ENCODE data around the gene FUZ.
A peak's percentile ranks its signal among the peaks of the same experiment; 100 is the strongest.

Gene FUZ, protein sequence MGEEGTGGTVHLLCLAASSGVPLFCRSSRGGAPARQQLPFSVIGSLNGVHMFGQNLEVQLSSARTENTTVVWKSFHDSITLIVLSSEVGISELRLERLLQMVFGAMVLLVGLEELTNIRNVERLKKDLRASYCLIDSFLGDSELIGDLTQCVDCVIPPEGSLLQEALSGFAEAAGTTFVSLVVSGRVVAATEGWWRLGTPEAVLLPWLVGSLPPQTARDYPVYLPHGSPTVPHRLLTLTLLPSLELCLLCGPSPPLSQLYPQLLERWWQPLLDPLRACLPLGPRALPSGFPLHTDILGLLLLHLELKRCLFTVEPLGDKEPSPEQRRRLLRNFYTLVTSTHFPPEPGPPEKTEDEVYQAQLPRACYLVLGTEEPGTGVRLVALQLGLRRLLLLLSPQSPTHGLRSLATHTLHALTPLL

DNA sequence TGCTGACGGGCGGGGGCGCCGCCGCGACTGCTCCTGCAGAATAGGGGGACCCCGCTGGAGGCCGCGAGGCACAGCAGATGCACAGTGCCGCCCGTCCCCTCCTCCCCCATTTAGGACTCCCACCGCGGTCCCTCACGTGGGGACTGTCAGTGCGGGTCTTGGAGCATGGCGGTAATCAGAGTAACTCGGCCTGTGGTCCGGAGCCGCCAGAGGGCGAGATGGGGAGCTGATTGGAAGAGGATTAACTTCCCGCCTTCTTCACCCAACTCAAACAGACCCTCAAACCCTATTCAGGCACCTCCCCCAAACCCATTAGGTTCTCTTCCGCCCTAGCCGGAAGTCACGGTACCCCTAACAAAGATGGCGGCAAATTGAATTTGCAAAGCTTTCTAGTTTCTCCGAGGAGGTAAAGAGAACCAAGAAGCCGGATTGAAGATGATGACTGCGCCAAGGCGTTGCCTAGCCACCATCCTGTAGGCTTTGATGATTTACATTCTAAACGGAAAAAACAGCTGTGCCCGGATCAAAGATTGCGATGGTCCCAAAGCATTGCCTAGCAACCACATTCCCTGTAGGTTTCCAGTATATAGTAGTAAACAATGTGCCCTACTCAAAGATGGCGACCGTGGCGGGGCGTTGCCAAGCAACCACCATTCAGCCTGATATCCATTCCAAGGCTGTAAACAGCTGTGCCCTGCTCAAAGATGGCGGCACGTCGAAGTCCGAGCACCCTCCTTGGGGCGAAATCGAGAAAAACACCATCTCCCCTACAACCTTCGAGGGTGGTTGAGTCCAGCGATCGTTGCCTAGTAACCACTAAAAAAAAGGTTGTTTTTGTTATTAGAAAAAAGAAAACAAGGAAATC is at the start of gene FUZ:
Gene FUZ, minus strand, starts transcription at position 296 of the 865 bp plus-strand sequence. Its CDS starts 186 bp downstream, at position 110.
- peak; percentile 98 for DNase-seq

DNA sequence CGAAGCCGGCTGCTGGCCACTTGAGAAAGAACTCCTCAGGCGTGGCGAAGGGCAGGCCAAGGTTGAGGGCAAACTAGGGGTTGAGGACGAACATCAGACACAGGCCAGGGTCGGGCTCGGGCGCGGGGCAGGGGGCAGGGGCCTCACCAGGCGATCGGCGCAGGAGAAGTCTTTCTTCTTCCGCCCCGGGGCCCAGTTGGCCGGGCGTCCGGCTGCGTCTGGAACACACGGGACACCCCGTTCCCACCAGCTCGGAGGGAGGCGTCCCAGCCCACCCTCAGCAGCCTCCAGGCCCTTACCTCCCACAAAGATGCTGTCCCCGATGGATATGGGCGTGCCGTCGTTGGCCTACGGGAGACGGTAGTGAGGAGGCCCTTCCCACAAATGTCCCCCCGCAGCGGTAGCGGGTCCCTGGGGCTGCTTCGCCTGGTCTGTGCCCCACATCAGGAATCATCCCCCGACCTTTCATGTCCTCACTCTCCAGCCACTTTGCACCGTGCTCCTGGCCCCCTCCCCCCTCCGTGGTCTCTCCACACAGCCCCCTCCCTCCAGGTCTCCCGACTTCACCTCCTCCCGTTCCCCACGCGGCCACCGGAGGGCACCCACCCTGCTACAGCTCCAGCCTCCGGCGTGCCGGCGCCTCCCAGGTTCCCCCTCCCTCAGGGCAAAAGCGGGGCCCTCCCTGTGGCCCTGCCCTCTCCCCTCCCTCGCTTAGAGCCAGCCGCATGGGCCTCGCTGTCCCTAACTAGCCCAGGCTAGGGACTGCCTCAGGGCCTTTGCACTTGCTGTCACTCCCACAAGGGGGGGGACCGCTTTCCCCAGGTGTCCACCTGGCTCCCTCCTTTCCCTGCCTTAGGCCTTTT is 49.5 kb upstream of the FUZ start:
- DNase-seq, result no peak

DNA sequence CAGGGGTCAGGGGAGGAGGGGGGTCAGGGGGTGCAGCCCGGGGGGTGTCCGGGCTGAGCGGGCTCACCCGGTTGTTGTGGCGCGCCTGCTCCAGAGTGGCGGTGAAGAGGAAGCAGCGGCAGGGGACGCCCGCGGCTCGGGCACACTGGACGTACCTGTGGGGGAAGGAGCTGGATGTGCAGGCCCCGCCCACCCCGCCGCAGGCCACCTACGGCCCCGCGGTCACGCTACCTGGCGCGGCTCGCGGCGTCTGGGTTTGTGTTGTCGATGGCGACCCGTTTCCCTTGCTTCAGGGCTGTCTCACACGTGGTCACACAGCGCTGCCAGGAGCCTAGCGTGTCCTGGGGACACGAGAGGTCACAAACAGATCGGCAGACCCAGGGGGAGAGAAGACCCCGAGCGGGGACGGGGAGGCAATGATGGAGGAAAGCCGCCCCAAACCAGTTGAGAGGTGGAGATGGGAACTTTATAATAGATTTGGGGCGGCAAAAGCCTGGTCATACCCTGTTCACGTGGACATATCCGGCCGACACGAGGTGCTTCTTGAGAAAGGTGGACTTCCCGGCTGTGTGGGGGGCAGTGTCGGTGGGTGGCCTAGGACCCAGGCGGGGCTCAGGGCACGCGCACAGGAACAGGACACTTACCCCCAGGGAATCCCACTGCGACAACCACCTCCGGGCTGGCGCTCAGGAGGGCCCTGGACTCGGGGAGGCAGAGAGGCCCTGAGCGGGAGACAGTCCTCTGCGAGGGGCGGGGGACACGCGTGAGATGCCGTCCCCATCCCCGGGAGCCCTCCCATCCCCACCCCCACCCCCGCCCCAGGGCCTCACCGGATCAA is 48.7 kb upstream of the FUZ start:
- no peak for DNase-seq

DNA sequence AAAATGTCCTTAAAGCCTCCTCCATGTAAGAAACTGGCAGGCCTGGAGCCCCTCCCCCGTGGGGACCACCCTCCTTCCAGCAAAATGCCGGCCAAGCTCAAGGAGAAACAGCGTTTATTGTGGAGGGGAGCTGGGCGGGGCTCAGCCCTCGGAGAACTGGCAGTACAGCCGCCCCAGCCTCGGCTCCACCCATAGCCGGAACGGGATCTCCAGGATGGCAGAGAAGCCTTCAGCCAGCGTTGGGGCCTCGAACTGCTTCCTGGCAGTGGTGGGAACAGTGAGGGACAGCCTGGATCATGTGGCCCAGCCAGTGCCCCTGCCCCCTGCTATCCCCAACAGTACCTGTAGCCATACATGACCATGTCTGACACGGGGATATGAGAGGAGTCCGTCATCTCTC is 48.0 kb upstream of the FUZ start:
- no peak for DNase-seq

DNA sequence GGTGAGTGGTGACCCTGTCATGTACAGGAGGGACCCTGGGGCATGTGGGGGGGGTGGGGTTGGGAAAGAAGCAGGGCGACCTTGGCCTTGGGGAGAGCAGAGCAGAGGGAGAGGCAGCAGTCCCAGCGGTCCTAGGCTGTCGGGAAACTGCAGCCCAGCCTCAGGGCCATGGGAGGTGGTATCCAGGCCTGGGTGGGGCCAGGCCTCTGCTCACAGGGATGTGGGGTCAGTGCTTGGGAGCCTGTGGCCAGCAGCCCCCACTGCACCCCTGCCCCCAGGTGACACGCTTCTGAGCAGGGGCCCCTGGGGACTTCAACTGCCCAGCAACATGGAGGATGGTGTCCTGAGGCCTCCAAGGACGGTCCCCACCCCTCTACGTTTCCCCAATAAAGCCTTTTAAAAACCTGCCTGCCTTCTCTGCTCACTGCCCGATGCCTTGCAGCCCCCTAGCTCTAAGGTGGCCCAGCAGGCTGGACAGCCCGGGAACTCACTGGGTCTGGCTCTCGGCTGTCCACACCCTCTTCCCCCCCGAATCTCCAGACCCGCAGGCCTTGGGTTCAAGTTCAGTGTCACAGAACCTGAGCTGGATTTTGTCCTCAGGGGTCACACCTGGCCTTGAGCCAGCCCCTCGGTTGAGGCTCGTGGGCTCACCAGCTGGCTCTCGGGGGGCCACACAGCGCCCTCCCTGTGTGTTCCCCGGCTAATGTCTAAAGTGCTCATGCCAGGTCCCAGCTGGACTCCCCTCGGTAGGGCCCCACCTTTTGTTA is 47.4 kb upstream of the FUZ start:
- DNase-seq, result no peak

DNA sequence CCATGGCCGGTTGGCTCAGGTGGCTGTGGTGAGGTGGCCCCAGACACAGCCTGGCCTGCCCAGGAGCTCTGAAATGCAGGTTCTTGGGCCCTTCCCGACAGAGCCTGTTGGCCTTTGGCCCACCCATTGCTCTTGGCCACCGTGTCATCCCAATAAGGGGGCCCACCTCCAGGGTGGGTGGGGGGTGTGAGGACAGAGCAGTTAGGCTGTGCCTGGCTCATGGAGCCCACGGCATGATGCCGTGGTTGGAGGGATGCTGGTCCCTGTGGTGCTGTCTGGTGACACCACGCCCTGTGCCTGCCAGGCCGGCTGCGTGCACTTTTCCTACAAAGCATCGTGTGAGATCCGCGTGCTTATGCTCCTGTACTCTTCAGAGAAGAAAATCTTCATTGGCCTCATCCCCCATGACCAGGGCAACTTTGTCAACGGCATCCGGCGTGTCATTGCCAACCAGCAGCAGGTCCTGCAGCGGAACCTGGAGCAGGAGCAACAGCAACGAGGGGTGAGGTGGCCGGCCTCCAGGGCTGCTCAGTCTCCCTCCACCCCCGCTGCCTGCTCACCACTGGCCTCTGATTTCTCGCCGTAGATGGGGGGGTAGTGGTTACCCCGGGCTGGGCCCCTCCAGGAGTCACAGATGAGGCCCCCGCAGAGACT is 46.7 kb upstream of the FUZ start:
- DNase-seq, result no peak

DNA sequence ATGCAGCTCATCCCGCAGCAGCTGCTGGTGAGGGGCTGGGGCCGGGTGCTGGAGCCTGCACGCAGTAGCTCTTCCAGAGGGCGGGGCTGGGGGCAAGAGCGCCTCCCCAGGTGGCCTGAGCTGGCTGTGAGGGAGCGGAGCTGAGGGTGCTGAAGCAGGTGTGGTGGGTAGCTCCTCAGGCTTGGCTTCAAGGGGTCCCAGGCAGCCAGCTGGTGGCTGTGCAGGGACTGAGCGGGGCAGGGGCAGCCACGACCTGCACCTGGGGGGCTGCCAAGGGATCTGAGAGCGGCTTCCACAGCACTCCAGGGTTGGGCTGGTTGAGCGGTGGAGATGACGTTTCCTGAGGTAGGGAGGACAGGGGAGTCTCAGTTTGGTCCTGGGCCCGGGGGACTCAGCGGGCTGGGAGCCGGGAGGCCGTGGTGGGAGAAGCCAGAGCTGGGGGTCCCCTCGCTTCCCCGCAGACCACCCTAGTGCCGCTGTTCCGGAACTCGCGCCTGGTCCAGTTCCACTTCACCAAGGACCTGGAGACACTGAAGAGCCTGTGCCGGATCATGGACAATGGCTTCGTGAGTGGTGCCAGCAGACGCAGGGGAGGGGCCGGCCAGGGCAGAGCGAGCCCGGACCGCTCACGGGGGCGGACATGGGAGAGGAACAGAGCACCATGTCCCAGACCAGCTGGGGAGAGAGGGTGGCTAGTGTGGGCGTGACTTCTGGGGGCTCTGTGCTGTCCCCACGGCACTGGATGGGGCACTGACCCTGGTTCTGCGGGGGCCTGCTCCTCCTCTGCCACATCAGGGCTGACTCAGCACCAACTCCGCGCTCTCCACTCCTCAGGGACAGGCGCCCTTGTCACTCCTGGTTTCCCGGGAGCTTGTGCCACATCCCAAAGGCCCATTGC is 45.2 kb upstream of the FUZ start:
- DNase-seq, result no peak

DNA sequence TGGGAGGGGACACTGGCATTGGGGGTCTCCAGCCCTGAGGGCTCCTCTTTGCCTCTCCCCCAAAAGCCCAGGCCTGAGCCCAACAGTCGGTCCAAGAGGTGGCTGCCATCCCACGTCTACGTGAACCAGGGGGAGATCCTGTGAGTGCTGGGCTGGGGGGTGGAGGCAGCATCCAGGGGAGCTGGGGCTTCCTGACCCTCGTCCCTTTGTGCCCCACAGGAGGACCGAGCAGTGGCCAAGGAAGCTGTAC is 44.7 kb upstream of the FUZ start:
- no peak for DNase-seq

DNA sequence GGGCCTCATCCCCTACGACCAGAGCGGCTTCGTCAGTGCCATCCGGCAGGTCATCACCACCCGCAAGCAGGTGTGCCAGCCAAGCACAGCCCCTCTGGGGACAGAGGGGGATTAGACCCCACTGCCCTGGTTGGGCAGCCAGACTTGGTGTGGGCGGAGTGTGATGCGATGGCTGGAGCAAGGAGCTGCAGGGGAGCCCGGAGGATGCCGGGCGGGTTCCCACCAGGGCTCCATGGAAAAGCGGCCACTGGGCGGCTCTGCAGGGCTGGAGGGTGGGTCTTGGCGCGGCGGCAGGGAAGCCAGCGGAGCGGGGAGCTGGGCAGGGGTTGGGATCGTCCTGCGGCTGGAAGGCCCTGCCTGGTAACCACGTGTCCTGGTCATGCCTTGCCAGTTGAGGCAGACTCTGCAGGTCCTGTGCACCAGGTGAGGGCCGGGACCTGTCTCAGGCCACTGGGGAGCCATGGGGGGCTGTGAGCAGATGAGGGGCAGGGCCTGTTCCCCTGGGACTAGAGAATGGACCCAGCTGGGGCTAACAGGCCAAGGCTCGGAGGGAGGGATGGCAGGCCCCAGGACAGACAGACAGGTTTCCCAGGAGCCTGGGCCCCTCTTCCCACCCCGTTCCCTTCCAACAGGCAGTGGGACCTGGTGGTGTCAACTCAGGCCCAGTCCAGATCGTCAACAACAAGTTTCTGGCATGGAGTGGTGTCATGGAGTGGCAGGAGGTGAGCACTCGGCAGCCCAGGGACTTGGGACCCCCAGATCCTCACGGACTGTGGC is 44.2 kb upstream of the FUZ start:
- no peak for DNase-seq

DNA sequence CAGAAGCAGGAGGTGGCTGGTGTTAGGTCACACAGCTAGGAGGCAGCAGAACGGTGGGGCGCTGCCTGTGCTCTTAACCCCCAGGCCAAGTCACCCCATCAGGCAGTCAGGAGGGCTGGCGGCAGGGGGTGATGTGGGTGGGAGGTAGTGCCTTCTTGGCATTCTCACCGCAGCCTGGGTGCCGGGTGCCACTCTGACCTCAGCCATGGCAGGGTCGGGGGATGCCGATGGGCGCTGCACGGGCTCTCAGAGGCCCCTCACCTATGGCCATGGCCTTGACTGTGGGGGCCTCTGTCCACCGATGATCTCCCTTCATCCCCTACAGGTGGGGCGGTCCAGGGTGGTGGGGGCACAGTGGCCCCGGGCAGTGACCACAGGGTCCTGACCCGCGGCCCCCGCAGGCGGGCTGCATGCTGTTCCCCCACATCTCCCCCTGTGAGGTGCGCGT is 43.5 kb upstream of the FUZ start:
- DNase-seq, result no peak

DNA sequence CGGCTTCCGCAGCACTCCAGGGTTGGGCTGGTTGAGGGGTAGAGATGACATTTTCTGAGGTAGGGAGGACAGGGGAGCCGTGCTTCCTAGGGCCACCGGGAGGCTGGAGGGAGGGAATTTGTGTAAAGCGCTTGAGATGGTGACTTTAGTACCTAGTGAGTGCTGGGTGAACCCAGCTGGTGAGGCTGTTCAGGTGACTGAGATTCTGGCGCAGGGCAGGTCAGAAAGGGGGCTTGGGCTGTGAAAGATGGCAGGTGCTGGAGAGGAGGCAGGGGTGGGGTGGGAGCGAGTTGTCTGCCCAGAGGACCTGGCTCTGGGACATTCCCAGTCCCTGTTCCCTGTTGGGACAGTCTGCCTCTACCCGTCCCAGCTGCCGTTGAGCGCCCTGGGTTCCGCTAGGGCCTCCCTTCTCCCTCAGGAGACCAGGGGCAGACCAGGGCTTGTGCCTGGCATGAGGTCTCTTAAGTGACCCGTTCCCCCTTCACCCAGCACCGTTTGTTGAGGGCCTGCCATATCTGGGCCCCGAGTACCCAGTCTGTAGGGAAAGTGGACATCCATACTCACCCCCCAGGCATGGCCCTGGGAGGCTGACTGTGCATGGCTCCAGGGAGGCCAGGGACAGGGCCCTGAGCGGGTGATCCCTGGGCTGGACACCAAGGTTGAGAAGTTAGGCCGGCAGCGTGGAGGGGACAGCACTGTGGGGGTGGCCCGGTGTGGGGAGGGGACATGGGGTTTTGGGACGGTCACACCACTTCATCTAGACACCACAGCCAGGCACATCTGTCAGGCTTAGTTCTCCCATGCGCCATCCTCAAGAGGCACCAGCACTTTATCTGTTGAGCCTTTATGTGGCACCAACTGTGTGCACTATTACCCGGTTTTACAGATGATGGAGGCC is 42.8 kb upstream of the FUZ start:
- DNase-seq, result no peak

DNA sequence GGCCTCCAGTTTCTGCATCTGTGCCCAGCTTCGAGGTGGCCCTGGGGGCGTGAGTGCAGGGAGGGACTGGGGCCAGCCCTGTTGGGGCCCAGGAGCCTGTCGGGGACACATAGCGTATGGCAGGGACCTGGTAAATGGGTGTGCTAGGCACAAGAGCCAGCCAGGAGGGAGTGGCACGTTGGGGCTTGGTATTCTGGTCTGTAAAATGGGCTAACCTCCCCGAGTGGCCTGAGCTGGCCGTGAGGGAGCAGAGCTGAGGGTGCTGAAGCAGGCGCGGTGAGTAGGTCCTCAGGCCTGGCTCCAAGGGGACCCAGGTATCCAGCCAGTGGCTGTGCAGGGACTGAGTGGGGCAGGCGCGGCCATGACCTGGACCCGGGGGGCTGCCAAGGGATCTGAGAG is 42.2 kb upstream of the FUZ start:
- no peak for DNase-seq

DNA sequence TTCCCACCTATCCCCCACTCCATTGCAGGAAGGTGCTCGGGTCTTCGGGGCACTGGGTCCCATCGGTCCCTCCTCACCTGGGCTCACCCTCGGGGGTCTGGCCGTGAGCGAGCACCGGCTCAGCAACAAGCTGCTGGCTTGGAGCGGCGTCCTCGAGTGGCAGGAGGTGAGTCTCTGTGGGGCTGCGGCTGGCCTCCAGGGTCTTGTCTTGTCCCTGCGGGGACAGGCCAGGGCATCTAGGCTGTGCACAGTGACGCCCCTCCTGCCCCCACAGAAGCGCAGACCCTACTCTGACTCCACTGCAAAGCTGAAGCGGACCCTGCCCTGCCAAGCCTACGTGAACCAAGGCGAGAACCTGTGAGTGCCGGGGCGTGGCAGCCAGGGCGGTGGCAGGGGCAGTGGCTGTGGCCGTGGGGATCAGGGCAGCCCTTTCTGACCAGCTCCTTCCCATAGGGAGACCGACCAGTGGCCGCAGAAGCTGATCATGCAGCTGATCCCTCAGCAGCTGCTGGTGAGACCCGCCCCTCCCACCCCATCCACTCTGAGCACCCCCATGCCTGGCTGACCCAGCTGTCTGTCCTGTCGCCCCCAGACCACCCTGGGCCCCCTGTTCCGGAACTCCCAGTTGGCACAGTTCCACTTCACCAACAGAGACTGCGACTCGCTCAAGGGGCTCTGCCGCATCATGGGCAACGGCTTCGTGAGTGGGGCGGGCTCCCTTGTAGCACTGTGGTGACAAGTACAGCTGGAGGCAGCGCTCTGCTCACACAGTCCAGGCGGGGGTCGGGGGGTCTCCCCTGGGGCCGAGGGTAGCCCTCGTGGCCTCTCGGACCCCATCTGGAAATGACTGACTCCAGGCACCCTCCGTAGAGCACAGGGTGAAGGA is 41.5 kb upstream of the FUZ start:
- DNase-seq, result no peak

DNA sequence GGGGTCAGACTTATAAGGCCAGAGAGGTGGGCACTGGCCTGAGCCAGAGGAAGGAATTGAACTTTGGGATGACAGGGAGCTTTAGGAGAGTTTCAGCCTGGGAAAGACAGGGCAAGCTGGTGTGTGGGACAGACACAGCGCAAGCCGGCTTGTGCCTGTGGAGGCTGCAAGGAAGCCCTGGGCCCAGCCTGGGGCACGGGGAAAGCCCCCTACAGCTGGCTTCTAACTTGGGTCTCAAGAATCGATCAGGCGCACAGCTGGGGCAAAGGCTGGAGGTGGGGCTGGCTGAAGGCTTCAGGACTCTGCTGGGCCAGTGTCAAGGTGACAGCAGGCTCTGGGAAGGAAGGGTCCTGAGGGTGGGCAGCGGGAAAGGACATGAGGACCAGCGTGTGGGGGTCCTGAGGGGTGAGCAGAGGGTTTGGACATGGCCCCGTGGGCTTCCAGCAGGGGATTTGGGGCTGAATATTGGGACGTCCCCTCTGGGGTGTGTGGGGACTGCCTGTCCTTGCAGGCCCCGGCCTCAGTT is 40.8 kb upstream of the FUZ start:
- DNase-seq, result no peak

DNA sequence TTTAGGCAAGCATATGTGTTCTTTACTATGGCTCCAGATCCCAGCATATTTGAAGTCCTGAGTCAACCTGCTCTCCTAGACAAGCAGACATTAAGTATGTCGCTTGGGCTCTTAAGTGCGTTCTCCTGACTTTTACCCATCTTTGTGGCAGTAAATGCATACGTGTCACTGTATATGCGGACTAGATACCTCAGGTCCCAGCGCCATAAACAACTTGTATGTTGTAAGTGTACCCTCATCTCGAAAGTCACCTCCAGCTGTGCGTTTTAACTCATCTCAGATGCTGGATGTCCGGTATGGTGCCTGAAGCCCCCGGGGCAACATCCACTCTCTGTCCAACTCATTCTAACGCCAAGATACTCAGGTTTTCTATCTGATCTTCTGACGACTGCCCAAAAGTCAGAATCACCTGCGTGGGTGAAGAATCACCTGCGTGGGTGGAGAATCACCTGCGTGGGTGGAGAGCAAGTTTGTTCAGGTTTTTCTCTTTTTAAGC is 39.6 kb upstream of the FUZ start:
- DNase-seq, result no peak

DNA sequence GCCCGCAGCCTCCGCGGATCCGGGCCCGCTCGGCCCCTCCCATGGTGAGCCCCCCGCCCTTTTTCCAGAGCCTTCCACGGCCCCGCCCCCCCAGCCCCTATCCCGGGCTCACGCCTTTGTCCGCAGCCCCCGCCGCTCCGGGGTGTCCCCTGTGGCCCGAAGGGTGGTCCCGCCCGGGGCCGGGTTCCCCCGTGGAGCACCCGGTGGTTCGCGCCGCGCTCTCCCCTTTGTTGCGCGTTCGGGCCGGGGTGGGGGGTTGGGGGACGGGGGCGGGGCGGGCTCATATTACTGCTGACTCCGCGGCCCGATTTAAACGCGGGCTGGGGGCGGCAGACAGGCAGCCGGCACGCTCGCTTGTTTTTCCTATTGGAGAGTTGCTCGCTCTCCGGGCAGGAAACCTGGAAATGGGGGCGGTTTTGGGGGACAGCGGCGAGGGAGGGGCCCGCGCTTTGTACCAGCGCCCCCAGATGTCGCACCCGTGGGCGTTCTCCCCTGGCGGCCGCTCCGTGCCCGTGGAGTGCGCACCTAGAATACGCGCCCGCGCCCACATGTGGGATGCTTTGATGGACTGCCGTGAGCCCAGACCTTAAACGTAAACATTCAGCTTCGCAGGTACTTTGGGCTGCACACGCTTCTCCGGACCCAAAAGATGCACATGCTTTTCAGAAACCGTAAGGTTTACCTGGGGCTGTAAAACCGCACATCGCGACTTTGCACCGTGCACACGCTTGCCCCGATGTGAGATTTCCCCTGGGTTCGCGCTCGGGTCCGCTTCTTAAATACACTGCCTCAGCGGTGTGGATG is 38.6 kb upstream of the FUZ start:
- DNase-seq, result peak; percentile 47

Measured in CD4-positive, alpha-beta T cell treated with Interleukin-12 subunit alpha and Interleukin-12 subunit beta, for 1 hour (primary cell).